Measurements from ENCODE around the gene KIAA2012.

Gene KIAA2012

DNA sequence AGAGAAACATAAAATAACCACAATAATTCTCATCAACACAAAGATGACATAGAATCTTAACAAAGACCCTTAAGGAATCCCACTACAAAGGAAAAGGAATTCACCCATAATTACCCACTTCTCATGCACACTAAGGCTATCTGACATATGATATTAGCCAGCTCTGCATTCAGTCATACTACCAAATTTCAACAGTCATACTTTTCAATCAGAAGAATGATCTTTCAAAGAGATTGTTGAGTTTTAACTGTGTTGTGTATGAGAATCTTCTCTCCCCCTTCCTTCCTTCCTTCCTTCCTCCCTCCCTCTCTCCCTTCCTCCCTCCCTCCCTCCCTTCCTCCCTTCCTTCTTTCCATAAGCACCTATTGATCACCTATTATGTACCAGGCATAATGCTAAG, 22.4 kb upstream of the KIAA2012 start:
- Histone ChIP-seq H3K36me3 (replicated peaks; ENCODE audit: low read depth, low read length) (no peaks in the 10 kb centered on the region), H4K20me1 (ENCODE audit: insufficient read depth, low read length) (no peaks in the 10 kb centered on the region), H3K27ac (ENCODE audit: low read length) (no peak overlapping the region), H2AFZ (ENCODE audit: low read depth, low read length) (no peak overlapping the region), H3K27me3 (ENCODE audit: low read depth, low read length) (no peaks in the 10 kb centered on the region), H3K9ac (ENCODE audit: low read length) (no peak overlapping the region), H3K4me3 (ENCODE audit: low read length) (no peak overlapping the region), H3K4me1 (ENCODE audit: low read length) (peaks cover 10% of the 10 kb centered on the region), H3K4me2 (ENCODE audit: low read length) (no peak overlapping the region), H3K9me3 (ENCODE audit: insufficient read depth, low read length) (no peaks in the 10 kb centered on the region), H3K79me2 (ENCODE audit: low read length) (no peaks in the 10 kb centered on the region)
- TF ChIP-seq CTCF (IDR thresholded peaks at IDR 0.05; ENCODE audit: low read depth, low read length), result no peak
- TF ChIP-seq EZH2phosphoT487 (IDR thresholded peaks at IDR 0.05; ENCODE audit: low read depth), result no peak

DNA sequence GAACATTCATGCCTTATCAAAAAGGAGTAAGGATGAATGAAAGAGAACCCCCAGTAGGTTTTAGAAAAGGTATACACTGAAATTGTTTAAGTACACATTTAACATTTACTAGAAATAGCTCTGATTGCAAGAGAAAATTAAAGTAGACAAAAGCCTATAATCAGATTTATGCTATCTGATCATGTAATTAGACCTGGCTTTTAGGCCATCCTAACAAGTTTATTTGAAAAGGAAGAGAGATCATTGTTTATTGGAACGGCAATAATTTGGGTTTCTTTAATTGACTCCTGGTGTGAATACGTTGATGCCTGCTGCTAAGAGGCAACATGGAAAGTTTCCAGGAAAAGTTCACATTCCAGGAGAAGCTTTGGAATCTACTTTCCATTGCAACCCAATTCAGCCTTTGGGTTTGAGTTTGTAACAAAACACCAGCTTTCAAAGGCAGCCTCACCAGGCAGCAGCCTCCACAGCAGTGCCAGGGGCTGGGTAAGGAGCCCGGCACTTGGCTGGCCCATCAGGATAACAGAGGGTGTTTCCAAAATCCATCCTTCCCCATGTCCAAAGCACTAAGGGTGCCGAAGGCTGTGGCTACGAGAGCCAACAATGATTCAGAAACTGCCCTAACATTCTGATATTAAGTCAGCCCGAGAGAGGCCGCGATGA, 21.4 kb upstream of the KIAA2012 start:
- Histone ChIP-seq H3K4me1 (ENCODE audit: low read length) (peaks cover 10% of the 10 kb centered on the region), H3K79me2 (ENCODE audit: low read length) (no peaks in the 10 kb centered on the region), H3K36me3 (replicated peaks; ENCODE audit: low read depth, low read length) (no peaks in the 10 kb centered on the region), H3K9me3 (ENCODE audit: insufficient read depth, low read length) (no peaks in the 10 kb centered on the region), H2AFZ (ENCODE audit: low read depth, low read length) (no peak overlapping the region), H3K4me2 (ENCODE audit: low read length) (no peak overlapping the region), H4K20me1 (ENCODE audit: insufficient read depth, low read length) (no peaks in the 10 kb centered on the region), H3K27me3 (ENCODE audit: low read depth, low read length) (no peaks in the 10 kb centered on the region), H3K9ac (ENCODE audit: low read length) (no peak overlapping the region), H3K4me3 (ENCODE audit: low read length) (no peak overlapping the region), H3K27ac (ENCODE audit: low read length) (no peak overlapping the region)
- TF ChIP-seq CTCF (IDR thresholded peaks at IDR 0.05; ENCODE audit: low read depth, low read length), result no peak

GRCh38 chr2:202052235-202052634, 20.8 kb upstream of the KIAA2012 start:
- peak overlapping the region; percentile 50 for H3K4me2 ChIP-seq (ENCODE audit: low read length)
- H3K9ac ChIP-seq (ENCODE audit: low read length), result no peak overlapping the region
- TF ChIP-seq EZH2phosphoT487 (IDR thresholded peaks at IDR 0.05; ENCODE audit: low read depth) (no peak), CTCF (IDR thresholded peaks at IDR 0.05; ENCODE audit: low read depth, low read length) (no peak)
- H3K79me2 ChIP-seq (ENCODE audit: low read length), result no peaks in the 10 kb centered on the region
- no peak overlapping the region; the same call in 1 of the 2 replicates for H3K4me3 ChIP-seq (ENCODE audit: low read length)
- H3K36me3 ChIP-seq (replicated peaks; ENCODE audit: low read depth, low read length), result no peaks in the 10 kb centered on the region
- H3K27ac ChIP-seq (ENCODE audit: low read length), result no peak overlapping the region
- H3K27me3 ChIP-seq (ENCODE audit: low read depth, low read length), result no peaks in the 10 kb centered on the region
- H4K20me1 ChIP-seq (ENCODE audit: insufficient read depth, low read length), result no peaks in the 10 kb centered on the region
- H3K4me1 ChIP-seq (ENCODE audit: low read length), result peaks cover 12% of the 10 kb centered on the region
- no peak overlapping the region for H2AFZ ChIP-seq (ENCODE audit: low read depth, low read length)
- no peaks in the 10 kb centered on the region for H3K9me3 ChIP-seq (ENCODE audit: insufficient read depth, low read length)

DNA sequence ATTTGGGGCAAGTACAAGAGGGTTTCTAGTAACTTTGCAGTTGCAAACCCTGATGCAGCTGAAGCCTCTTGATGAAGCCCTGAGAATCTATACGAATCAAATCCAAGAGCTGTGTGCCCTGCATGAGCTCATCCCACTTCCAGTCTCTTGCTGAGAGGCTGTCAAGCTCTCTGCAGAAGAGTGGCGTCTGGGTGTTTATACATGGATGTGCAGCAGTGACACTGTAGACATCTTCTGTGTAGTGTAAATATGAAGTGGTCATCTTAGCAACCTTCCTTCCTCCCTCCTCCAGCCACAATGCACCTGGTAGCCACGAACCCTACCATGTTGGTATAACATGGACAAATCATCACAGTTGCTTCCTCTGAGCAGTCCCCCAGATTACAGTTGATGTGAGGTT, 18.4 kb upstream of the KIAA2012 start:
- no peak overlapping the region for H3K4me2 ChIP-seq (ENCODE audit: low read length)
- no peak for TF ChIP-seq CTCF (IDR thresholded peaks at IDR 0.05; ENCODE audit: low read depth, low read length)
- peaks cover 12% of the 10 kb centered on the region for H3K4me1 ChIP-seq (ENCODE audit: low read length)
- H3K79me2 ChIP-seq (ENCODE audit: low read length), result no peaks in the 10 kb centered on the region
- H2AFZ ChIP-seq (ENCODE audit: low read depth, low read length), result no peak overlapping the region
- peaks cover 6% of the 10 kb centered on the region; the same call in 1 of the 2 replicates for H3K27me3 ChIP-seq (ENCODE audit: low read depth, low read length)
- no peak overlapping the region for H3K4me3 ChIP-seq (ENCODE audit: low read length)
- H4K20me1 ChIP-seq (ENCODE audit: insufficient read depth, low read length), result no peaks in the 10 kb centered on the region
- no peak overlapping the region for H3K27ac ChIP-seq (ENCODE audit: low read length)
- H3K9me3 ChIP-seq (ENCODE audit: insufficient read depth, low read length), result no peaks in the 10 kb centered on the region
- no peak overlapping the region for H3K9ac ChIP-seq (ENCODE audit: low read length)
- no peaks in the 10 kb centered on the region for H3K36me3 ChIP-seq (replicated peaks; ENCODE audit: low read depth, low read length)

Measured in OCI-LY3 (cell line).